GM12878 (cell line): ENCODE measurements around the gene DCBLD1.

Experiments used
- CBX5 ChIP-seq: sonication (generic); IDR thresholded peaks from 2 replicates; pipeline ENCODE4 v1.6.1; 2016; ENCODE audit warnings: low read depth, moderate library complexity, mild to moderate bottlenecking, inconsistent platforms
- CTCF ChIP-seq, 3 experiments: IDR thresholded peaks in 2 of 3; conservative IDR thresholded peaks in 1 of 3; 2 replicates each; pipeline ENCODE4 v1.5.1; 2011; ENCODE audit warnings: low read depth in 3 of 3, low read length in 3 of 3, mild to moderate bottlenecking in 3 of 3, control low read depth in 2 of 3, moderate library complexity in 2 of 3, inconsistent platforms in 1 of 3, mixed read lengths in 1 of 3; ENCODE audit not compliant: control insufficient read depth in 2 of 3, insufficient read depth in 1 of 3; ENCODE audit errors: extremely low read depth in 1 of 3
- EZH2 ChIP-seq: IDR thresholded peaks from 2 replicates; pipeline ENCODE4 v1.6.1; 2012; ENCODE audit warnings: low read depth, mild to moderate bottlenecking, control low read depth, inconsistent platforms, low read length, borderline replicate concordance; ENCODE audit not compliant: control insufficient read depth
- HDGF ChIP-seq: fragments of 450-650 bp; IDR thresholded peaks from 2 replicates; pipeline ENCODE4 v1.6.1; 2016; ENCODE audit warnings: antibody characterized with exemption
- PML ChIP-seq: IDR thresholded peaks from 2 replicates; pipeline ENCODE4 v1.6.1; 2012; ENCODE audit warnings: low read length, inconsistent platforms
- POLR2A ChIP-seq: IDR thresholded peaks from 2 replicates; pipeline ENCODE4 v1.6.1; 2011; ENCODE audit warnings: low read depth, mild to moderate bottlenecking, low read length
- TAF1 ChIP-seq: IDR thresholded peaks from 2 replicates; pipeline ENCODE4 v1.6.1; 2011; ENCODE audit warnings: mild to moderate bottlenecking, low read depth, low read length, borderline replicate concordance

- TF ChIP-seq HDGF = no peak
- no peak for TF ChIP-seq CBX5
- TF ChIP-seq TAF1 = no peak
- TF ChIP-seq CTCF (IDR thresholded peaks at IDR 0.05 in 2 of 3, conservative IDR thresholded peaks at IDR 0.05 in 1 of 3; ENCODE audit: control insufficient read depth in 2 of 3, extremely low read depth in 1 of 3, insufficient read depth in 1 of 3, low read depth in 3 of 3, low read length in 3 of 3) = no peak
- no peak for TF ChIP-seq POLR2A
- no peak for TF ChIP-seq PML
- no peak for TF ChIP-seq EZH2
These were observed 32.9 kb downstream of the DCBLD1 start for GRCh38 chr6:117515326-117515725.
